HL-60/S4 treated with retinoic acid at 250 ng/mL for 4 days and 3 days (cell line): Measurements from ENCODE around the gene PTHLH.

ENCODE experiments used
- in situ Hi-C: fragments of 300-500 bp; cut with MboI; formaldehyde crosslinking; loops from 2 replicates; pipeline ENCODE4 v1.7.0; 2022; ENCODE audit warnings: low sequenced_read_pairs

The PTHLH gene

GRCh38 chr12:27946421-27946820, 26.1 kb downstream of the PTHLH start:
- in situ Hi-C loops = loop anchor here (25.0 kb wide), 1 partner anchor 209 kb away; no protein-coding TSS in a partner anchor

- in situ Hi-C loops = loop anchor here (25.0 kb wide), 1 partner anchor 204 kb away; no protein-coding TSS in a partner anchor
These were observed 31.7 kb downstream of the PTHLH start for GRCh38 chr12:27940756-27941402.

- in situ Hi-C loops = loop anchor here (25.0 kb wide), 1 partner anchor 203 kb away; no protein-coding TSS in a partner anchor
These were observed 32.3 kb downstream of the PTHLH start for GRCh38 chr12:27940245-27940644.

GRCh38 chr12:27937768-27938167, 34.8 kb downstream of the PTHLH start:
- in situ Hi-C loops = loop anchor here (25.0 kb wide), 1 partner anchor 200 kb away; no protein-coding TSS in a partner anchor

- in situ Hi-C loops = loop anchor here (25.0 kb wide), 1 partner anchor 199 kb away; no protein-coding TSS in a partner anchor
These were observed 36.3 kb downstream of the PTHLH start for GRCh38 chr12:27936196-27936595.

GRCh38 chr12:27934276-27934675, 38.3 kb downstream of the PTHLH start:
- in situ Hi-C loops = loop anchor here (25.0 kb wide), 1 partner anchor 197 kb away; no protein-coding TSS in a partner anchor

- in situ Hi-C loops = loop anchor here (25.0 kb wide), 1 partner anchor 194 kb away; no protein-coding TSS in a partner anchor
These were observed 41.1 kb downstream of the PTHLH start for GRCh38 chr12:27931390-27931789.

GRCh38 chr12:27927347-27927746, 45.2 kb downstream of the PTHLH start:
- in situ Hi-C loops = loop anchor here (25.0 kb wide), 1 partner anchor 190 kb away; no protein-coding TSS in a partner anchor

- in situ Hi-C loops = loop anchor here (25.0 kb wide), 1 partner anchor 187 kb away; no protein-coding TSS in a partner anchor
These were observed 48.0 kb downstream of the PTHLH start for GRCh38 chr12:27924350-27925135.

- in situ Hi-C loops = no loop called here
These were observed 49.9 kb downstream of the PTHLH start for GRCh38 chr12:27922531-27923139.

- in situ Hi-C loops = no loop called here
These were observed 52.8 kb downstream of the PTHLH start for GRCh38 chr12:27919671-27920235.

GRCh38 chr12:27915536-27915935, 57.0 kb downstream of the PTHLH start:
- in situ Hi-C loops = no loop called here

GRCh38 chr12:27915021-27915420, 57.5 kb downstream of the PTHLH start:
- in situ Hi-C loops = no loop called here

GRCh38 chr12:27913999-27914614, 58.4 kb downstream of the PTHLH start:
- in situ Hi-C loops = no loop called here

GRCh38 chr12:27911397-27911796, 61.1 kb downstream of the PTHLH start:
- in situ Hi-C loops = no loop called here
